HG03354 (cell line): ENCODE measurements around the gene ARL6IP1.

ENCODE experiments used
- ATAC-seq: cut with Tn5 transposase; IDR thresholded peaks from one replicate; pipeline ENCODE4 v1.9.1; 2021; ENCODE audit warnings: mild to moderate bottlenecking; ENCODE audit not compliant: unreplicated experiment, poor library complexity, severe bottlenecking

The ARL6IP1 gene

DNA sequence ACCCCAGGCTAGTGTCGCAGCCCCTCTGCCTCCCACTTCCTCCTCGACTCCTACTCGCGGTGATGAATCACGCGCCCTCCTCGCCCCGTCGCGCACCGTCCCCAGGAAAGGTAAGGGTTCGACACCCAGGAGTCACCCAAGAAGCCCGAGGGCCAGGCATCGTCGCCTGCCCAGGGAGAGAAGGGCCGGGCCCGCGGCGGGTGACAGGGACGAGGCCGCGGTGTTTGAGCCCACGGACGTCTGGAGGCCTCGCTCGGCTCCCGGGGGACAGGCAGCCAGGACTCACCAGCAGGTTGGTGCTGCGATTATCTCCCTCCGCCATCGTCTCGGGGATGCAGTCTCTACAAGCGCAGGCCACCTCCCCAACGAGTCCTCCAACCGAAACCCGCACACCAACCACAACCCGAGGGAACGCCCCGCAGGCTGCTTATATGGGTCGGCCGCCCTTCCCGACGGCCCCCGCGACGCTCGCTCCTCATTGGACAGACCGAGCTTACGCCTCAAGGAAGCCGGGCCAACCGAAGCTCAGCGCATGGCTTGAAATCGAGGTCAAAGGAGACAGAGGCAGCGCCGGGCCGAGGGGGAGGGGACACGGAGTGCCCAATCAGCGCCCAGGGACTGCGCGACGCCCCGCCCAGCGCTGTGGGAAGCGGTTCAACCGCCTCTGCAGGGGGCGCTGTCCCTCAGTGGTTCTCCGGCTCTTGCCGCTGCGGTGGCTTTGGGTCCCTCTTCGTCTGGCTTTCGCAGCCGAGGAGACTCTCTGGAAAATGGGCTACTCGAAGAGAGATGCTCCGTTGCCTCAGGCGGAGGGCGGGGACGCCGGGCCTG lies at the start of gene ARL6IP1:
Gene ARL6IP1, minus strand, starts transcription at position 405 of the 828 bp plus-strand sequence. Its CDS starts 83 bp downstream, at position 322.
- peak; percentile 95 for ATAC-seq

GRCh38 chr16:18846416-18846815 lies 45.1 kb upstream of the ARL6IP1 start:
- ATAC-seq, result no peak

- no peak for ATAC-seq
These were observed 41.2 kb upstream of the ARL6IP1 start for GRCh38 chr16:18842565-18842964.

- ATAC-seq, result no peak
These were observed 40.6 kb upstream of the ARL6IP1 start for GRCh38 chr16:18841833-18842525.

DNA sequence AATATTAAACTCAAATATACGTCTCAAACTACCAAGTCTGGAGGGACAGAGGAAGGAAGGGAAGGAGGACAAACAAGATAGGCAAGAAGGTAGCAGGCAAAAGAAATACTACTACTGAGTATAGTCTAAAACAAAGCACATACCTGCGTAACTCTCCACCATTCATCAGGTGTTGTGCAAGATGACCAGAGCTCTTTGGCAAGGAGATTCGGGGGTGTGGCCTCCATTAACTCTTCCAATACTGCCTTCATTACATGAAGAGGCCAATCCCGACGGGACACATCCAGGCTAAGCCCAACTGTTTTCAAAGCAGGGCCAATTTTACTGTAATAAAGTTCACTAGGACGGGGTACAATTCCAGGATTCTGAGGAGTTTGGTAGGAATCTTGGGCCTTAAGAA lies 38.2 kb upstream of the ARL6IP1 start:
- no peak for ATAC-seq

DNA sequence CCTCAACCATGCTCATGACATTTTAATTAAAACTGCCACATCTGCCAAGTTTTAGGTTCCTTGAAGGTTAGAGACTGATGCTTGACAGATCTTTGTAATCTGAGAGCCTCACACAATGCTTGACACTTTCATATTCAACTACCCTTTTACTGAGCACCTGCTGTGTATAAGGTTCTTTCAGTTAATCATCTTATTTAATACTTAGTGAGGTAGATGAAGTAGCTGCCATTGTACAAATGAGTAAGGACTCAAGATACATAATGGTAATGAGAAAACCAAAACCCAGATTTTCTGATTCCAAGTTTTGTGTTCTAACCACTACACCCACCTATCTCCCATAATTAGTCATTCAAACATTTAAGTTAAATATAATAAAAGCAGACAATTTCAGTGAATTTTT lies 35.4 kb upstream of the ARL6IP1 start:
- no peak for ATAC-seq

DNA sequence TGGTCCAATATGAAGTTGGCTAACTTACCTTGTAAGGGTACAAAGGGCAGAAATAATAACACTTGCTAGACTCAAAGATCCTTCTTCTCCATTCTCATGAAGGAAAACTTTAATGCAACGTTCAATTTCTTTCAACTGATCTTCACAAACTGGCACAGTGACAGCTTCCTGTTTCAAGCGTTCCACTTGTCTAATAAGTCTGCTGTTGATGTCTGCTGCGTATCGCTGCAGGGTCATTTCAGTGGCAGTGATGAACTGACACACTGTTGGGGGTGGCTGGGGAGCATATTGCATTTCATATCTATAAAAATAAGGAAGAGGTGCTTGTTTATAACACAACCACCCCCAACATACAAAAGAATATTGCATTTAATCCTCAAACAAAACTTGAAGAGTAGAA lies 33.5 kb upstream of the ARL6IP1 start:
- no peak for ATAC-seq

DNA sequence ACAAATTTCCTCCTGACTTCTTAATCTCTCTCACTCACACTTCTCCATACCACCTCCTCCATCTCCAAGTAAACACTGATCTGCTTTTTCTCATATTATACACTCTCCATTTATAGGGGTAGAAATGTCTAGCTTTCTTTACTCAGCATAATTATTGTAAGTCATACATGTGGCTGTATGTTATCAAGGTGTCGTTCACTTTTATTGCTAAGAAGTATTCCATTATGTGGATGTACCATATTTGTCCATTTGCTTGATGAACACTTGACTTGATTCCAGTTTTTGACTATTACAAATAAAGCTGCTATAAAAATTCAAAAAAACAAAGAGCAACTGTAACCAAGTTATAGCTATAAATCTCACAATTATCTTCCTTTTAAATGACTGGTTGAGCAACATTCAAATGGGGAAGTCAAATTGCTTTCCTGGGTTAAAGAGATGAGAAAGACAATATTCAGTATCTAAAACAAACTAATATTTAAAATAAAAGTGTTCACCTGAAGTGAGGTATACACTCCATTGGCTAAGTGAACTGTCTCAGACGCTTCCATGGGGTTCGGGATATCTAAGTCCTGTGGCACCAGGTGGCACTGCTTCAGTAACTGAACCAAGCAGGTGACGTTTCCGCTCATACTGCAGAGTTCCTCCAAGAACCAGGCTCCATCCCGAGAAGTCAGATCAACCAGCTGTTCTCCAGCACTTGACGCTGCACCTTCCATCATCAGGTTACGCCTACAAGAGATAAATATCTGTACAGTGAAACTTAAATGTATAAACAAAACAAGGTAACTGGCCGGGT lies 32.6 kb upstream of the ARL6IP1 start:
- ATAC-seq, result no peak

DNA sequence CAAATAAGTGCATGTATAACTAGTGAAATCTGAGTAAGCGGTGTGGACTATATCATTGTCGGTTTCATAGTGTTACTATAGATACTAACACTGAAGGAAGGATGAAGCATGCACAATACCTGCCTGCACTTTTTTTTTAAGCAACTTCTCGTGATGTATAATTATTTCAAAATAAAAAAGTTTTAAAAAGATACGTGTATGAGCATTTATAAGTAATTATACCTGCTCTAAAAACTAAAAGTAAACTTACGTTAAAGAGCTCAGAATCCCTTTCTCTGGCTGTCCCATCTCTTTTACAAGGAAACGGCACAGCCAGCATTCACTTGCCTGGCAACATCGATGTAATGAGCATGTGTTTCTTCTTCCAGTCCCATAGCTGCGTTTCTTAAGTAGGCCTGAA lies 31.3 kb upstream of the ARL6IP1 start:
- ATAC-seq, result no peak

- no peak for ATAC-seq
These were observed 30.7 kb upstream of the ARL6IP1 start for GRCh38 chr16:18832006-18832405.

- no peak for ATAC-seq
These were observed 27.9 kb upstream of the ARL6IP1 start for GRCh38 chr16:18829251-18829650.

DNA sequence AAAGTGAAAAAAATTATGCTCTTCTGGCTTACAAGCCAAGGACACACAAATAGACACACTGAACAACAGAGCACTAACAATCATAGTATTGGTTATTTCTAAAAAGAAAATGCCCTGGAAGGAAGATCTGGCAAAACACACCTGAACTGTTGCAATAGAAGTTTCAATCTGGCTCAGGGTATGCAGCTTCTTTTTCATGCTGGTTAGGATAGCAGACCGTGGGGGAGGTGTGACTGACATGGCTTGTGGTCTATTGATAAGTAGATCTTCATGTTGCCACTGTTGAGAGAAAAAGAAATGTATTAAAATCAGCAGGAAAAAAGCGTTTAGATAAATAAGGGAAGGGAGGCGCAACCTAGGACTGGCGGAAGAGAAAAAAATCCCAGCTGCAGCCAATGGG lies 26.5 kb upstream of the ARL6IP1 start:
- ATAC-seq, result no peak

DNA sequence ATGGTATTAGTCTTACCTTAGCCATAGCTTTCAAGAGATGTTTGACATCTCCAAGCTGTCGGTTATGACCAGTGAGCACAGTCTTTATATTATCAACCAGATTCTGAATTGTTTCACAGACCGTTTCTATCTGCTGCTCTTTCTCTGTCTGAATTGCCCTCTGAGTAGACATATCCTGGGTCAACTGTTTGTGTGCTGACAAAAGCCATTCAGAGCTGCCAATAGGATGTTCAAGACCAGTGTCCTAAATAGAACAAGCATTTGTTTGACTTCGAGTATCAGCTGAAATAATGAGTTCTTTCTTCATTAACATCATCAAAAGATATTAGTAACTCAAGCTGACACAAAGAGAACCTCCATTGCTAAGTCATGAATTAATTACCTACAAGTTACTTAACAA lies 14.9 kb upstream of the ARL6IP1 start:
- ATAC-seq, result no peak

- no peak for ATAC-seq
These were observed 10.6 kb upstream of the ARL6IP1 start for GRCh38 chr16:18811925-18812324.

DNA sequence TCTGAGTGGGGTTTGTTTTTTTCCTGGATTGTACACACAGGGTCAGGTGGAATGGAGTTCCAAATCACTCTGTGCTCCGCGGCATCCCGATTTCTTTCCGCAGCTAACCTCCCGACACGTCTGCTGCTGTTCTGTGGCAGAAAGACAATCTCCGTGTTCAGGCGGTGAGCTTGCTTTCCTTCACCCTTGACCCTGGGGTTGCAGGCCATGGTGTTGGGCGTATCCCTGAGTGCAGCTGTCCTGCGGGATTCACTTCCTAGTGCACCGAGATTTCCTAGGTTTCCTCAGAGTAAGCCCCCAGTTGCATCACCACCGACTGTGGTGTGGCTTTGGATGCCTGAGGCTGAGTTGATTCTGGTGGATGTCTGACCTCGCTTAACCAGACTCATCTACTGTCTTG lies 7.8 kb upstream of the ARL6IP1 start:
- no peak for ATAC-seq

GRCh38 chr16:18805257-18805773 lies 4.0 kb upstream of the ARL6IP1 start:
- ATAC-seq, result no peak

- no peak for ATAC-seq
These were observed 3.2 kb upstream of the ARL6IP1 start for GRCh38 chr16:18804540-18804939.

- ATAC-seq, result no peak
These were observed 2.5 kb upstream of the ARL6IP1 start for GRCh38 chr16:18803569-18804462.

GRCh38 chr16:18802767-18803343 lies 1.5 kb upstream of the ARL6IP1 start:
- ATAC-seq, result no peak
